ENCODE results near the gene RNF167.

- TF ChIP-seq CTCF (conservative IDR thresholded peaks at IDR 0.05; ENCODE audit: low read length) = no peak
- no peak for TF ChIP-seq EZH2phosphoT487 (IDR thresholded peaks at IDR 0.05; ENCODE audit: borderline replicate concordance)
Observed at GRCh38 chr17:4908301-4908700, 31.8 kb upstream of the RNF167 start.

Measured in Loucy (cell line).